GM12891 (cell line): ENCODE data around the gene CA10.

Source experiments
- DNase-seq: peaks from one replicate; pipeline ENCODE4 v3.0.0; 2011; ENCODE audit warnings: low spot score; ENCODE audit not compliant: insufficient read length
- FAIRE-seq: peaks from 2 replicates; lab custom pipeline; 2011; peaks lifted over from hg19 to GRCh38; lab: Jason Lieb, UNC
- PAX5 ChIP-seq: IDR thresholded peaks from 2 replicates; pipeline ENCODE4 v1.6.1; 2011; ENCODE audit warnings: low read length, moderate library complexity, mild to moderate bottlenecking; ENCODE audit not compliant: insufficient read depth, severe bottlenecking
- POLR2A ChIP-seq: IDR thresholded peaks from 2 replicates; pipeline ENCODE4 v1.6.1; 2011; ENCODE audit warnings: low read depth, low read length, control low read depth
- POLR2AphosphoS5 ChIP-seq: IDR thresholded peaks from 2 replicates; pipeline ENCODE4 v1.6.1; 2011; ENCODE audit warnings: low read depth, low read length, control low read depth
- POU2F2 ChIP-seq: IDR thresholded peaks from 2 replicates; pipeline ENCODE4 v1.6.1; 2011; ENCODE audit warnings: low read depth, mild to moderate bottlenecking, control low read depth, low read length, moderate library complexity
- SPI1 ChIP-seq: IDR thresholded peaks from 2 replicates; pipeline ENCODE4 v1.6.1; 2011; ENCODE audit warnings: low read depth, low read length, control low read depth
- TAF1 ChIP-seq: IDR thresholded peaks from 2 replicates; pipeline ENCODE4 v1.6.1; 2011; ENCODE audit warnings: low read depth, low read length, control low read depth

CA10 gene

GRCh38 chr17:51957786-51958185 lies 200.7 kb downstream of the CA10 start:
- no peak for FAIRE-seq
- TF ChIP-seq POU2F2 (no peak), SPI1 (no peak), PAX5 (no peak), POLR2AphosphoS5 (no peak), TAF1 (no peak)
- no peak for DNase-seq

DNA sequence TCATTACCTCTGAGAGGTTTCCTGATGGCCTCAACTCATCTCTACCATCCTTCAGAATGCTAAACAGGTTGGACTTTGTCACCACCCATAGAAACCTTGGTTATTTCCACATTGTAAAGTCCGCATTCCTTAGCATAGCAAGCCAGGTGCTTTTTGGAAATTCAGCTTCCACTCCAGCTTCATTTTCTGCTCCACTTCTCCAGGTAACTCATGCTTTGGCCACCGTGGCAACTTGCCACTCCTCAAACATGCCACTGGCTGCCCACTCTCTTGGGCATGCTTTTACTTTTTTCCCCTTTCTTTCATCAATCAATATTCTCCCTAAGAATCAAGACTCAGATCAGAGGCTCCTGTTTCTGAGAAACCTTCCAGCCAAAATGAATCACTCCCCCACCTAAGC lies 203.3 kb downstream of the CA10 start:
- DNase-seq (no peak), FAIRE-seq (no peak)
- TF ChIP-seq SPI1 (no peak), POLR2AphosphoS5 (no peak), POU2F2 (no peak), TAF1 (no peak), PAX5 (no peak), POLR2A (no peak)

DNA sequence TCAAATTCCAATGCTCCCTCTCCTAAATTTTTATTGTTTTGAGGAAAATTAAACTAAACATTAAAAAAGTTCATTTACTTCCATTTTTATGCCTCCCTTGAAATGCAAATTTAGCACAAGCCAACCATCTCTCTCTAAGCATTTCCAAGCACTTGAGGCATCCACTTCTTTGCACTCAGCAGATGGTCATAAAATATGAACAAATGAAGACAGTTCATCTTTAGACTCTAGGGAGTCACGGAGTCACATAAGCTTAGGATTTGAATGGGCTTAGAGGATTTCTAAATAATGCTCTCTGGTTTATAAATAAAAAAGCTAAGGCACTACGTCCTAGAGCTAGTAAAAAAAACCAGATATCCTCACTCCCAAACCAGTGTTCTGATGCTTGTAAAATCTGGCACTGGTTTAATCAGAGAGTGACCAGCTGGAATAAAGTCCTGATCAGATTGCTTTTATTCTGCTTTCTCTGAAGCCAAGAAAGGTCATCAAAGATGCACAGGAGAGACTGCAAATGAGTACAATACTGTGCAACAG lies 204.2 kb downstream of the CA10 start:
- TF ChIP-seq SPI1 (no peak), PAX5 (no peak), TAF1 (no peak), POLR2AphosphoS5 (no peak), POLR2A (no peak), POU2F2 (no peak)
- FAIRE-seq (no peak), DNase-seq (no peak)

DNA sequence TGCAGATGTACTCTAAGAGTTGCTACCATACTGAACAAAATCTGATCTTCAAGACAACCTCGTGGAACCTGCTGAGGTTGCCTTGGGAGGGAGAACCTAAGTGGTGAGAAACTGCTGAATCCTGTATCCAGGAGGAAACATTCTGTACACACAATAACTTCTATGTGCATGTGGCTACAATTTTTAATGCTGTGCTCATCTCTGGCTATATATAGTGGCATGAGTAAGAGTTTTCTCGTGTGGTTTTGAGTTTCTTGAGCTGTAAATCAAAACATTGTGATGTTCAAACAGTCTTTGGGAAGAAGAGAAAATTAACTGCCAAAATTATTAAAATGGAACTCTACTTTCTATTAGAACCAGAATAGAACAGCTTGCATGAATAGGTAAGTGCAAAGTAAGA lies 206.8 kb downstream of the CA10 start:
- DNase-seq, result no peak
- no peak for FAIRE-seq
- TF ChIP-seq SPI1, result no peak
- TF ChIP-seq PAX5, result no peak
- no peak for TF ChIP-seq POLR2A

DNA sequence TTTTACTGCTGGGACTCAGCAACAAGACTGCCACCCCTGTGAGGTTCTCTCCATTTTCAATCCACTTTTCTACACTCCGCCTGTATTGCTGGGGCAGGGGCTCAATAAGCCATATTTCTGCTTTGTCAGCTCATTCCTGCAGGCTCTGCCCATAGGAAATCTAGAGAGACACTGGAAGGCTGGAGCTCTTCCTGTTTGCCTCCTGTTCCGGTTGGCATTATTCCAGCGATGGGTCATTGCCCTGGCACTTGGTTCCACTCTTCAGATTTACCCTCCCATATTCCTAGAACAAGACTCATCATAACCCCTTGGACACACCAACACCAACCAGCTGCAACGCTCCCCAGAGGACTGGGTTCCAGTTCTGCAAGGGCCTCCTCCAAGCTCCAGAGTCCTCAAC lies 210.4 kb downstream of the CA10 start:
- DNase-seq, result no peak
- TF ChIP-seq SPI1, result no peak
- FAIRE-seq, result no peak

DNA sequence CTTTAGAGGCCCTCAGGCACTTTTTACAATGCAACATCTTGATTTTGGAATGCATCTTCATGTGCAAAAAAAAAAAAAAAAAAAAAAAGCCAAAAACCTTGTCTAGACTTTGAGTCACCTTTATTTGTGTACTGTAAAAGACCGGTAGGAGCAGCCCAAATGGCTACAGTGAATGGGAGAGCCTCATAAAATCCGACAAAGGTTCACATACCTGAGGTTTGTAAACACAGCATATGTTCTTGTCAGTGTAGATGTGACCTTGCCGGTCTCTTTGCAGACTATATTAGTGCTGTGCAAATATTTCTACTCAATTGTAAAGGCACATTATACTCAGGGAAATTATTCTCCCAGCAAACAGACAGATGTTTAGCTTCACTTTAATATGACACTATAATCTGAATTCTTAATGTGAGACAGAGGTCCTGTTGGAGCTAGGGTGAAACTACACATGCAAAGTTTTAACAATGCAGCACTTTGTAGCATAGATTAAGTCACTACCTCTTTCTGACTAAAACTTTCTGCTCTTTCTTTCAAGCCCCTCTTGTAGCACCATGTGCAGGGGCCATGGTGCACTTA lies 211.3 kb downstream of the CA10 start:
- no peak for DNase-seq
- FAIRE-seq, result no peak
- no peak for TF ChIP-seq POU2F2
- no peak for TF ChIP-seq TAF1
- no peak for TF ChIP-seq SPI1
- TF ChIP-seq POLR2A, result no peak
- TF ChIP-seq POLR2AphosphoS5, result no peak
- no peak for TF ChIP-seq PAX5

DNA sequence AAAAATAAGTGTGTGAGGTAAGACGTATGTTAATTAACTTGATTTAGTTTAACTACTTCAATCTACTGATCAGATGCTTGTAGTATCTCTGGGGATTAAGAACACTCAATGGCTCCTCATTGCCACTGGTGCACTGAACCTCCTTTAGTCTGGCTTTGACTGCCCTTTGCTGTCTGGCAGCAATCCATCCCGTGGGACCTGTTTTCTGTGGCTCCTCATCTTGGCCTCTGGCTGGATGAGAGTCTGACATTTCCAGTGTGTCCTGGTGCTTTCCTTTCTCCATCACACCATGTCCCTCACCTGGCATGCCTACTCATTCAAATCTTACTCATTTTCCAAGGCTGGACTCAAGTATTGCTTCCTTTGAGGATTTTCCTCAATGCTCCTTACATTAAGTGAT lies 212.2 kb downstream of the CA10 start:
- no peak for FAIRE-seq

DNA sequence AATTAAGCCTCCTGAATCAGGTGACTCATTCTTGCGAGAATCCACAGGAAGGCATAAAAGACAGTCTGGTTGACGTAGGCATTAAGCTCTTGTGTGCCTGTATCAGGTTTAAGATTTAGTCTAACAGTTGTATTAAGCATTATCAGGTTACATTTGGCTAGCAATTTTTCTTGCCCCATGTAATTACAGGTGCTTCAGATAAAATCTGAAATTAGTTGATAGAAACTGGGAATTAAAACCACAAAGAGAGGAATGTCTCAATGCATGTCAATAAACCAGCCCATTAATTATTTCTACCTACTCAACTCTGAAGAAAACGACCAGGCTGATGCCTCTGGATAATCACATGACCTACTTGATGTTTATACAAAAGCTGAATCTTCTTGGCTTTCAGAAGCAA lies 217.2 kb downstream of the CA10 start:
- no peak for FAIRE-seq
- no peak for TF ChIP-seq SPI1
- no peak for TF ChIP-seq POLR2A
- TF ChIP-seq POU2F2, result no peak
- no peak for TF ChIP-seq PAX5
- TF ChIP-seq TAF1, result no peak
- no peak for TF ChIP-seq POLR2AphosphoS5
- DNase-seq, result no peak

More for the DNA sequence above, 212.2 kb downstream of the CA10 start:
- no peak for DNase-seq
- TF ChIP-seq POLR2A (no peak), PAX5 (no peak), POLR2AphosphoS5 (no peak), TAF1 (no peak), POU2F2 (no peak), SPI1 (no peak)

GRCh38 chr17:51937264-51937663 lies 221.2 kb downstream of the CA10 start:
- no peak for DNase-seq
- FAIRE-seq, result no peak

GRCh38 chr17:51935477-51935876 lies 223.0 kb downstream of the CA10 start:
- DNase-seq (no peak), FAIRE-seq (no peak)
- TF ChIP-seq POLR2A (no peak), POU2F2 (no peak), SPI1 (no peak), TAF1 (no peak), POLR2AphosphoS5 (no peak), PAX5 (no peak)

More at GRCh38 chr17:51937264-51937663, 221.2 kb downstream of the CA10 start:
- TF ChIP-seq POU2F2 (no peak), POLR2A (no peak), PAX5 (no peak), TAF1 (no peak)
